ENCODE measurements around the gene LCMT1.
A peak's percentile ranks its signal among the peaks of the same experiment; 100 is the strongest.
"Not testable (repeated sequence)": the region's sequence is repeated elsewhere in the genome, so short reads cannot be mapped to it uniquely, and the experiment has no call there.

Gene LCMT1

DNA sequence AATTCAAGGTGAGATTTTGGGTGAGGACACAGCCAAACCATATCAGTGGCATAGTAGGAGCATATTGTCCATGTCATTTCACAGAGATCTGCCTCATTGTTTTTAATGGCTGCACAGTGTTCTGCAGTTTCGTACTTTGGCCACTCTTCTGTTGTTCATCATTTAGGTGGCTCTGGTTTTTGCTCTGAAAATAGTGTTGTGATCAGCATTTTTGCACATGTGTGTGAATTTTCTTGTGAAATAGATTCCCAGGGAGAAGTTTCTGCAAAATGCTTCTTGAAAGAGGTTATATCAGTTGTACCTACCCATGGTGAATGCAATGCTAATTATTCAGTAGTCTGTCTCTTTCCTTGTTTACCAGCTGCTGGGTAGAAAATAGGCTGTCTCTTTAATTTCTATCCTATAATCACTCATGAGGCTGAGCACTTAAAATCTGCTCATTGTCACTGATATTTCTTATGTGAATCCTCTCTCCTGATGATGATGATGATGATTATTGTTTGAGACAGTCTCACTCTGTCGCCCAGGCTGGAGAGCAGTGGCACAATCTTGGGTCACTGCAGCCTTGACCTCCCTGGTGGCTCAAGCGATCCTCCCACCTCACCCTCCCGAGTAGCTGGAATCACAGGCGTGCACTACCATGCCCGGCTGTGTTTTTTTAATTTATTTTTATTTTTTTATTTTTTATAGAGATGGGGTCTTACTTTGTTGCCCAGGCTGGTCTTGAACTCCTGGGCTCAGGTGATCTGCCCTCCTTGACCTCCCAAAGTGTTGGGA is 10.5 kb downstream of the LCMT1 start:
- TF ChIP-seq GABPA (IDR thresholded peaks at IDR 0.05; ENCODE audit: low read depth) (no peak), CTCF (IDR thresholded peaks at IDR 0.05; ENCODE audit: insufficient read depth, low read length) (no peak), POLR2AphosphoS5 (IDR thresholded peaks at IDR 0.05; ENCODE audit: low read depth) (no peak), SPI1 (IDR thresholded peaks at IDR 0.05; ENCODE audit: borderline replicate concordance, low read depth) (no peak)
- TF ChIP-seq, protein P1, sequence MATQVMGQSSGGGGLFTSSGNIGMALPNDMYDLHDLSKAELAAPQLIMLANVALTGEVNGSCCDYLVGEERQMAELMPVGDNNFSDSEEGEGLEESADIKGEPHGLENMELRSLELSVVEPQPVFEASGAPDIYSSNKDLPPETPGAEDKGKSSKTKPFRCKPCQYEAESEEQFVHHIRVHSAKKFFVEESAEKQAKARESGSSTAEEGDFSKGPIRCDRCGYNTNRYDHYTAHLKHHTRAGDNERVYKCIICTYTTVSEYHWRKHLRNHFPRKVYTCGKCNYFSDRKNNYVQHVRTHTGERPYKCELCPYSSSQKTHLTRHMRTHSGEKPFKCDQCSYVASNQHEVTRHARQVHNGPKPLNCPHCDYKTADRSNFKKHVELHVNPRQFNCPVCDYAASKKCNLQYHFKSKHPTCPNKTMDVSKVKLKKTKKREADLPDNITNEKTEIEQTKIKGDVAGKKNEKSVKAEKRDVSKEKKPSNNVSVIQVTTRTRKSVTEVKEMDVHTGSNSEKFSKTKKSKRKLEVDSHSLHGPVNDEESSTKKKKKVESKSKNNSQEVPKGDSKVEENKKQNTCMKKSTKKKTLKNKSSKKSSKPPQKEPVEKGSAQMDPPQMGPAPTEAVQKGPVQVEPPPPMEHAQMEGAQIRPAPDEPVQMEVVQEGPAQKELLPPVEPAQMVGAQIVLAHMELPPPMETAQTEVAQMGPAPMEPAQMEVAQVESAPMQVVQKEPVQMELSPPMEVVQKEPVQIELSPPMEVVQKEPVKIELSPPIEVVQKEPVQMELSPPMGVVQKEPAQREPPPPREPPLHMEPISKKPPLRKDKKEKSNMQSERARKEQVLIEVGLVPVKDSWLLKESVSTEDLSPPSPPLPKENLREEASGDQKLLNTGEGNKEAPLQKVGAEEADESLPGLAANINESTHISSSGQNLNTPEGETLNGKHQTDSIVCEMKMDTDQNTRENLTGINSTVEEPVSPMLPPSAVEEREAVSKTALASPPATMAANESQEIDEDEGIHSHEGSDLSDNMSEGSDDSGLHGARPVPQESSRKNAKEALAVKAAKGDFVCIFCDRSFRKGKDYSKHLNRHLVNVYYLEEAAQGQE (IDR thresholded peaks at IDR 0.05; ENCODE audit: insufficient replicate concordance, low read depth) = no peak
- DNase-seq (ENCODE audit: low read depth in 1 of 2, low spot score in 1 of 2) = no peak
- no peak overlapping the region for H3K27ac ChIP-seq (replicated peaks)
- H3K27me3 ChIP-seq (ENCODE audit: insufficient read depth, poor library complexity, severe bottlenecking) = no peaks in the 10 kb centered on the region
- H3K4me3 ChIP-seq (replicated peaks; ENCODE audit: insufficient read depth, low read length) = no peak overlapping the region

DNA sequence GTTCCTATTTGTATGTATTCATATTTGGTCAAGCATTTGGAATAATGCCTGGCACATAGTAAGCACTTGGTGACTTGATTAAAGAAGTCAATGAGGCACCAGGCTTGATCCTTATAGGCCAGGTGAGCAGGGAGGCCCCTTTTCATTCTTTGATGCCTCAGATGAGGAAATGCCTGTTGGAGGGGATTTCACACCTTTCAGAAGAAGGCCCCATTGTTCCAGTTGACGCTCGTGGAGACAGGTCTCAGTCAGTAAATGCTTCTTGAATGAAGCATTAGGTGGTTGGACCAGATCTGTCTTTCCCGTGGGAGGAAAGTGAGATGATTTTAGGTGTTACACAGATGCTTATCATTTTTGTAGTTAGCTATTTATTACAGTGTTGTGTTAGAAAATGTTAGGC is 13.0 kb downstream of the LCMT1 start:
- DNase-seq (ENCODE audit: low read depth in 1 of 2, low spot score in 1 of 2) = no peak
- TF ChIP-seq SPI1 (IDR thresholded peaks at IDR 0.05; ENCODE audit: borderline replicate concordance, low read depth) (no peak), POLR2AphosphoS5 (IDR thresholded peaks at IDR 0.05; ENCODE audit: low read depth) (no peak), CTCF (IDR thresholded peaks at IDR 0.05; ENCODE audit: insufficient read depth, low read length) (no peak), GABPA (IDR thresholded peaks at IDR 0.05; ENCODE audit: low read depth) (no peak)
- TF ChIP-seq, protein P1 (IDR thresholded peaks at IDR 0.05; ENCODE audit: insufficient replicate concordance, low read depth) = no peak
- no peak overlapping the region for H3K27ac ChIP-seq (replicated peaks)
- H3K27me3 ChIP-seq (ENCODE audit: insufficient read depth, poor library complexity, severe bottlenecking) = no peaks in the 10 kb centered on the region
- no peak overlapping the region for H3K4me3 ChIP-seq (replicated peaks; ENCODE audit: insufficient read depth, low read length)

GRCh38 chr16:25126086-25126666 is 14.6 kb downstream of the LCMT1 start:
- DNase-seq (ENCODE audit: low read depth in 1 of 2, low spot score in 1 of 2); H3K27me3 ChIP-seq (ENCODE audit: insufficient read depth, poor library complexity, severe bottlenecking); H3K27ac ChIP-seq (replicated peaks); H3K4me3 ChIP-seq (replicated peaks; ENCODE audit: insufficient read depth, low read length): not testable (repeated sequence)

DNA sequence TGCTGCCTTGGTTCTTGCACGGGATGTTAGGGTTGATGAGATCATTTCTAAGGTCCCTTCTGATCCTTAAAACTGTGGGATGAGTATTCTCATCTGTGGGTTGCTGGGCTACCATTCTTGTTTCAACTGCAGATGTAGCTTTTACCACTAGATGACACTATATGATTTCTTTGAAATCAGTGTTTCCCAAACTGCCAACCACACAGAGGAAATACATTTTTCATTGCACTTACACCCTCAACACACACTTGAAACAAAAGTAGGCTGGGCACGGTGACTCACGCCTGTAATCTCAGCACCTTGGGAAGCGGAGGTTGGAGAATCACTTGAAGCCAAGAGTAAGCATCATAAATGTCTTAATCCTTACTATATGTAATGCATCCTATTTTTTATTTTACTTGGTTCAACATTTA is 15.3 kb downstream of the LCMT1 start:
- peak in 1 of 2 experiments; percentile 15 for DNase-seq (ENCODE audit: low read depth in 1 of 2, low spot score in 1 of 2)
- Histone ChIP-seq H3K27ac (replicated peaks) (no peak overlapping the region), H3K27me3 (ENCODE audit: insufficient read depth, poor library complexity, severe bottlenecking) (no peaks in the 10 kb centered on the region), H3K4me3 (replicated peaks; ENCODE audit: insufficient read depth, low read length) (no peak overlapping the region)
- TF ChIP-seq CTCF (IDR thresholded peaks at IDR 0.05; ENCODE audit: insufficient read depth, low read length) (peak; percentile 78), POLR2AphosphoS5 (IDR thresholded peaks at IDR 0.05; ENCODE audit: low read depth) (no peak)

- not testable (repeated sequence) for H3K27me3 ChIP-seq (ENCODE audit: insufficient read depth, poor library complexity, severe bottlenecking); DNase-seq (ENCODE audit: low read depth in 1 of 2, low spot score in 1 of 2); H3K27ac ChIP-seq (replicated peaks); H3K4me3 ChIP-seq (replicated peaks; ENCODE audit: insufficient read depth, low read length)
Observed at GRCh38 chr16:25132751-25133150, 21.2 kb downstream of the LCMT1 start.
